ENCODE results near the gene TNF. TPM values are rescaled to one million over a fixed set of nuclear protein-coding genes. Genes with fewer than 3 reads are reported as not detected.
A peak's percentile ranks its signal among the peaks of the same experiment; 100 is the strongest.

TNF gene
- total RNA-seq, 1 experiment from 2014 or later: 0.64 TPM

DNA sequence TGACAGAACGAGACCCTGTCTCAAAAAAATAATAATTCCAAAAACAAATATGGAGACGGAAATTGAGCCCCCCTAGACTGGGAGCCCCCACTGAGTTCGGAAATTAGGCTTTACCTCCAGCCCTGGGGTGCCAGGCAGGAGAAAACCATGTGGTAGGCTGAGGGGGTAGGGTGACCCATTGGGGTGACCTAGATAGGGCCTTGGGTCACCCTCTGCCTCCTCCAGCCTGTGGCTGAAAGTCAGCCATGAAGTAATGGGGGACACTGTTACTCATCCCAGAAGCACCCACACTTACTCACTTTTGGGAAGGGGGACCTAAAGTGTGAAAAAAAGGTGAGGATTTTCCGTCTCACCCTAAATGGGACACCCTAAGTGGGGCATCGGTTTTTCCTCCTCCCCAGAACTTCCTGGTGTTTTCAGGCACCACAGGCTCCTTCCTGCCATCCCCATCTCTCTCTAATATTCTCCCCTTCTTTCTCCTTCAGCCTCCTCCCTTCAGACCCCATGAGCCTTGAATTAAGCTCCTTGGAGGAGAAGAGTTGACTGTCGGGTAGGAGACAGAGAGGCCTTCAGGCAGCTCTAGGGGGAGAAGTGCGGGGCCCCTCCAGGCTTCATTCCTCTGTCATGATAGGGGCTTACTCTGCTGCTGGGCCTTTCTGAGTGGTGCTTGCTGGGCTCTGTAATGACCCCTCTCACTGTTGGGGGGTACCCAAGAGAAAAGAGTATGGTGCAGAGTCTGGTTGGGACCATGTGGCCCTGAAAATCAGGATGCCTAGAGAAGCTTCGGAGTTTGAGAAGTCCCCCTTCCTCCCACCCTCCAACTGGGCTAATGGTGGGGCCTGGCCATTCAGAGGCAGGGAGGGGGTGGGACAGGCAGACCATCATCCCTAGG, 4.4 kb downstream of the TNF start:
- TF ChIP-seq REST (IDR thresholded peaks at IDR 0.05; ENCODE audit: insufficient read depth in 1 of 2, low read depth in 2 of 2, low read length in 1 of 2) (no peak), POLR2AphosphoS5 (IDR thresholded peaks at IDR 0.05; ENCODE audit: low read depth, low read length) (no peak), SIN3A (IDR thresholded peaks at IDR 0.05; ENCODE audit: borderline replicate concordance, insufficient read depth, low read depth, low read length) (no peak), TCF7L2 (IDR thresholded peaks at IDR 0.05; ENCODE audit: low read depth, low read length) (no peak), CTCF (IDR thresholded peaks at IDR 0.05) (no peak)
- intact Hi-C loops (cut with micrococcal nuclease; ENCODE audit: unreplicated experiment): loop anchor here (2.0 kb wide), 1 partner anchor 17 kb away; no protein-coding TSS in a partner anchor
- ATAC-seq (no peak), DNase-seq (ENCODE audit: low read depth, low spot score) (no peak)
- peaks cover 22% of the 10 kb centered on the region for H3K4me1 ChIP-seq (ENCODE audit: control insufficient read depth, insufficient read depth, low read length)
- ChIA-PET CTCF (interaction anchor here (0.6 to 3.0 kb wide), 6 partner anchors 13 to 54 kb away, joined by 3 to 22 read pairs (median 10); partner anchors contain the start of genes ATP6V1G2, NCR3 and NFKBIL1), POLR2A (interaction anchor here (0.7 to 1.1 kb wide), 2 partner anchors 30 to 71 kb away, joined by 4 to 5 read pairs; no protein-coding TSS in a partner anchor)
- no peaks in the 10 kb centered on the region for H3K36me3 ChIP-seq (ENCODE audit: control insufficient read depth, insufficient read depth, low read length)
- H3K9me3 ChIP-seq (ENCODE audit: control insufficient read depth, insufficient read depth, low read depth, low read length): no peaks in the 10 kb centered on the region
- no TSS peak for BruUV-seq (replicated peaks)
- in situ Hi-C loops (cut with HindIII; ENCODE audit: low pct_unique_long_range_greater_than_20kb, low sequenced_read_pairs): no loop called here
- H3K4me3 ChIP-seq (ENCODE audit: low read depth in 2 of 2, low read length in 2 of 2): peak overlapping the region in 1 of 2 experiments; percentile 80; a peak in 1 of 4 replicates
- no peaks in the 10 kb centered on the region for H3K27me3 ChIP-seq (ENCODE audit: control insufficient read depth, insufficient read depth, low read length)
- peak overlapping the region; percentile 46 for H3K27ac ChIP-seq (ENCODE audit: low read length)

- BruUV-seq (replicated peaks): no TSS peak
- H3K4me1 ChIP-seq (ENCODE audit: control insufficient read depth, insufficient read depth, low read length): peaks cover 22% of the 10 kb centered on the region
- no peaks in the 10 kb centered on the region for H3K27me3 ChIP-seq (ENCODE audit: control insufficient read depth, insufficient read depth, low read length)
- H3K4me3 ChIP-seq (ENCODE audit: low read depth in 2 of 2, low read length in 2 of 2): peak overlapping the region; percentile 78 to 80
- in situ Hi-C loops (cut with HindIII; ENCODE audit: low pct_unique_long_range_greater_than_20kb, low sequenced_read_pairs): no loop called here
- H3K9me3 ChIP-seq (ENCODE audit: control insufficient read depth, insufficient read depth, low read depth, low read length): no peaks in the 10 kb centered on the region
- no peak for TF ChIP-seq TCF7L2 (IDR thresholded peaks at IDR 0.05; ENCODE audit: low read depth, low read length)
- TF ChIP-seq POLR2AphosphoS5 (IDR thresholded peaks at IDR 0.05; ENCODE audit: low read depth, low read length): no peak
- TF ChIP-seq REST (IDR thresholded peaks at IDR 0.05; ENCODE audit: insufficient read depth in 1 of 2, low read depth in 2 of 2, low read length in 1 of 2): no peak
- no peak for TF ChIP-seq SIN3A (IDR thresholded peaks at IDR 0.05; ENCODE audit: borderline replicate concordance, insufficient read depth, low read depth, low read length)
- TF ChIP-seq CTCF (IDR thresholded peaks at IDR 0.05): no peak
- intact Hi-C loops (cut with micrococcal nuclease; ENCODE audit: unreplicated experiment): loop anchor here (2.0 kb wide), 1 partner anchor 16 kb away; no protein-coding TSS in a partner anchor
- ATAC-seq (no peak), DNase-seq (ENCODE audit: low read depth, low spot score) (no peak)
- no peaks in the 10 kb centered on the region for H3K36me3 ChIP-seq (ENCODE audit: control insufficient read depth, insufficient read depth, low read length)
- ChIA-PET CTCF (interaction anchor here (0.6 to 3.0 kb wide), 6 partner anchors 12 to 55 kb away, joined by 3 to 22 read pairs (median 10); partner anchors contain the start of genes ATP6V1G2, NCR3 and NFKBIL1), POLR2A (interaction anchor here (0.7 to 1.1 kb wide), 2 partner anchors 29 to 70 kb away, joined by 4 to 5 read pairs; no protein-coding TSS in a partner anchor)
- H3K27ac ChIP-seq (ENCODE audit: low read length): peak overlapping the region; percentile 84
Measured at GRCh38 chr6:31580438-31580740, 5.0 kb downstream of the TNF start.

Data from Panc1 (cell line).